GM12874 (cell line): Measurements from ENCODE around the gene MEF2D.

Experiments
- CTCF ChIP-seq: IDR thresholded peaks from 2 replicates; pipeline ENCODE4 v1.5.1; 2011; ENCODE audit warnings: low read depth, mild to moderate bottlenecking, control low read depth, low read length, moderate library complexity; ENCODE audit not compliant: insufficient read depth

MEF2D gene

DNA sequence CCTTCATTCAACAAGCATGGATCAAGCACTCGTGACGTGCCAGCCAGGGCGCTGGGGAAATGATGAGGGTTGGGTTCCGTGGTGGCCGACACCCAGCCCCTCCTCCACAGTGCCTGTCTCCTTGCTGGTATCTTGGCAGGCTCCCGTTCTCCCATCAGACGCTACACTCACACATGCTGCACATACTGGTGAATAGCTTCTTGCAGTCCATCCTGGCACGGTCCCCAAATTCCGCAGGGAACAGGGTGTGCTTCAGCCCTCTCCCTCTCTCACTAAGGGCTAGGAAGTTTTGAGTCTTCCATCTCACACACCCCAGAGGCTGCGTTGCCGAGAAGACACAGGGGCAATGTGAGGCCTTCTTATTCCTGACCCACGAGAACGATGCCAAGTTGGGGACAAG lies 10.1 kb upstream of the MEF2D start:
- TF ChIP-seq CTCF = no peak

- no peak for TF ChIP-seq CTCF
Measured at GRCh38 chr1:156509424-156510034, 9.0 kb upstream of the MEF2D start.

GRCh38 chr1:156508955-156509234 lies 8.3 kb upstream of the MEF2D start:
- no peak for TF ChIP-seq CTCF

GRCh38 chr1:156508205-156508954 lies 7.8 kb upstream of the MEF2D start:
- no peak for TF ChIP-seq CTCF

DNA sequence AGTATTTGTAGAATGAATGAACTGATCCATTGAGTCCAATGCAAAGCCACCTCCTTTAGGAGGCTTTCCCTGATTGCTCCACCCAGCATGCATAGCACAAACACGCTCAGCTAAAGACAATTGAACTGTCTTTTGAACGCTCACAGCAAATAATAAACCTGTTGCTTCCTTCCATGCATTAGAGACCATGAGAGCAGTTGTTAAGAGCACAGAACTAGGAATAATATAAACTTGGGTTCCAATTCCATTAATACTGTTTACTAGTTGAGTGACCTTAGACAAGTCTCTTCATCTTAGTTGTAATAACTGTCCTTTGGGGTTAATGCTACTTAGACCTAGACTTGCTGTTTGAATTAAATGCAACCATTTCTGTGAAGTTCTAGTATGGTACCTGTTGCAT lies 5.9 kb upstream of the MEF2D start:
- TF ChIP-seq CTCF = no peak

DNA sequence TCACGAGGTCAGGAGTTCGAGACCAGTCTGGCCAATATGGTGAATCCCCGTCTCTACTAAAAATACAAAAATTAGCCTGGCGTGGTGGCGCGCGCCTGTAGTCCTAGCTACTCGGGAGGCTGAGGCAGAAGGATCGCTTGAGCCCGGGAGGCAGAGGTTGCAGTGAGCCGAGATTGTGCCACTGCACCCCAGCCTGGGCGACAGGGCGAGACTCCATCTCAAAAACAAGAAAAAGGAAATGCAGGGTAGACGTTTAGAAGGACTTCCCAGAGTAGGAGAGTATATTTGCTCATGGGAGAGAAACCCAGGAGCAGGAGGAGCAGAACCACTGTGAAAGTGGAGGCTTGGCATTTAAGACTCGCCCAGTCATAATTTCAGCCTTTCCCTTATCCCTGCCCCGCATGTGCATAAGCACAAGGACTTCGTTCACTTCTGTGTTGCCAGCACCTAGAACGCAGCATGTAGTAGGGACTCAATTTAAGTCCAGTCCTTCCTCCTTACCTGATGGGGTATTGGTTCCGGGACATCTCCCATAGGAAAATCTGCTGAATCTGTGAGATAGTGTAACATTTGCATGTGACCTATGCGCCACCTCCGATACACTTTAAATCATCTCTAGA lies 5.2 kb upstream of the MEF2D start:
- no peak for TF ChIP-seq CTCF

DNA sequence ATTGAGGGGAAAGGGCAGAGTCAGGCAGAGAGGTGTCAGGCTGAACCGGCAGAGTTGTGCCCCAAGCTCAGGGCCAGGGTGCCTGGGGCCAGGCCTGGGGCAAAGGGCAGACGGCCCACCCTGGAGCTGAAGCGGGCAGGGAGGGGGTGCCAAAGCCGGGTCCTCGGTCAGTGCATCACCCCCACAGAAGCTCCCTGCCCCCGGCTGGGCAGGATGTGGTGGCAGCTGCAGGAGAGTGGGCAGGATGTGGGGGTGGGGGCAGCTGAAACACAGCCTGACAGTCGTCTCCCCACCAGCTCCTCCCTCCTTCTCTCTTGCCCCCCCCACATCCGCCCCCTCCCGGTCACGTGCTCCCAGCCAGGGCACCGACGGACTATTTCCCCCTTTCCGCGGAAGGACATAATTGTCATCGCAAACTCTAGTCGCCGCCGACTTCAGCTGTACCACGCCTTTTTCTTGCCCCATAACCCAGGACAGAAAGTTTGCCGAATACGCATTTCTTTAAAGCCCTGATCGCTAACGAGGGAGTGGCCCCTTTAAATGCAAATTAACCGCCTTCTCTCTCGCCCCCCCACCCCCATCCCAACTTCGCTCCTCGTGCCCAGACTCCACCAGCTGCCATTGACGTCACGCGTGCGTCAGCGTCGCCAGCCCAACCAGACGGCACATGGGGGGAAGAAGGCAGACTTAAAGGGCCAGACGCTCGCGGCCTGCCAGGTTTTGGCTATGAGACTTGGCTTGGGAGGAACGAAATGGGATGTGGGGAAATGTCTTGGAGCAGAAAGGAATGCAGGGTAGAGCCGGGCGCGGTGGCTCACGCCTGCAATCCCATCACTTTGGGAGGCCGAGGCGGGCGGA lies 4.5 kb upstream of the MEF2D start:
- TF ChIP-seq CTCF = no peak
